Measurements from ENCODE around the gene STARD5.
A peak's percentile ranks its signal among the peaks of the same experiment; 100 is the strongest.

STARD5 gene

DNA sequence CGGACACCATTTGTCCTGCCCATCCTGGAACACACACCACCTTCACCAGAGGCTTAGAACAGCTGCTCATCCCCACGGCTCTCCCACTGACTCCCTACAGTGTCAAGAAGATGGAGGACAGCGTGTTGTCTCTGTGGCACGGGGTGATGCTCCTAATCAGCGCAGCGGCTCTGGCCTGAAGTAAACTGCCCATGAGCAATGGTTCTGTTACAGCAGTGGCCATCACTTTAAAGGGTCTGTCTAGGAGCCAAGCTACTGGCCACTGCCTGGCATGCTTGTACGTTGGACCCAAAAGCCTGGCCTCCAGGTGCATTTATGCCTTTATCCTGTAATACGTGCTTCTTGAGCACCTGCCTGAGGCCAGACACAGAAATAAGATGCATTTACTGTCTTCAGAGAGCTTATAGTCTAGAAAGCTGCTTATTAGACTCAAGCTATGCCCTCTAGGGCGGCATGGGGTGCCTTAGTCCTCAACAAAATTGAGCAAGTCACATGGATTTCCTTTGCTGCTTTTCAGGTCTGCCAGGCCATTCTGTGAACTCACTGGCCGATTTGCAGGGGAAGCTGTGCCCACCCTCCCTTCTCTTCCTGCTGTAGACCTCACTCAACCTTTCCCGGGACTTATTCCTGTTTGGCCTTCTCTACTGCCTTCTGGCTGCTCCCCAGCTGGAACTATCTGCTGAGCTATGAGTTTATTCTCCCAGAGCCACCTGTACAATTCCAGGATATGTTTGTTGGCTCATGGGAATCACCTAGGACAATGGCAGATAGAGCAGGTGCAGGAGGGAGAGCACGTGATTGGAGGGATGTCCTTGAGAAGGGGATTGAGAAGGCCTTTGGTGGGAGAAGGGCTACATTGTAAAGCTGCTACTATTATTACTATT, 51.9 kb downstream of the STARD5 start:
- DNase-seq: no peak

- no peak for DNase-seq
These were observed 53.0 kb downstream of the STARD5 start for GRCh38 chr15:81270781-81271491.

GRCh38 chr15:81270188-81270587, 53.8 kb downstream of the STARD5 start:
- DNase-seq: no peak

DNA sequence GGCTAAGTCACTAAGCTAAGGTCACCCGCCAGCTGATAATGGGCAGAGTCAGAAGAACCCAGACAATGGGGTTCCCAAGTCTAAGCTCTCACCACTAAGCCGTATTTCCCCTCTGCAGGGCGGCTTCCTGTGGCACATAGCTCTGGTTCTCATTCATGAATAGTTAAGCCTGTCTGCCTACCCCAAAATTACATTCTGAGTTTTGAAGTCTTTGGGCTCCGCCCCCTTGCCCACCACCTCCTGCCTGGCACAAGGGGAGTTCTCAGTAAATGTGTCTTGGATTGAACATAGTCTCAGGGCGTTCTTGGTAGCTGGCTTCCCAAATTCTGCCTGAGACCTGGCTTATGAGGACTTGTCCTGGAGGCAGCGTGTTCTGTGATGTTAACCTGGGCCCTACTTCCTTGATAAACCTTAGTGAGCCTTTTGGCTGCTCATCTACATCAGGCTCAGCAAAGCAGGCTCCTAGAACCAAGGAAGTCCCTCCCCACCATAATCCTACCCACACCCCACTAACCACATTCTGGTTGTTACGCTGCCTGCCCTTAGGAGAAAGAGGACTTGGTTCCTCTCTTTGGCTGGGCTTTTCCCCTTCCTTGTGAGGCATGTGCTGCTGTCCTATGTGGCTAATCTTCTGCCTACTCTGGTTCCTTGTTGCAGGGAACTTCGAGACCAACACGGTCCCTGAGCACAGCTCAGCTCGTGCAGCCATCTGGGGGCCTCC, 54.9 kb downstream of the STARD5 start:
- DNase-seq: no peak

- DNase-seq: no peak
These were observed 55.6 kb downstream of the STARD5 start for GRCh38 chr15:81268340-81268739.

GRCh38 chr15:81265944-81266775, 57.8 kb downstream of the STARD5 start:
- DNase-seq: peak; percentile 86

DNA sequence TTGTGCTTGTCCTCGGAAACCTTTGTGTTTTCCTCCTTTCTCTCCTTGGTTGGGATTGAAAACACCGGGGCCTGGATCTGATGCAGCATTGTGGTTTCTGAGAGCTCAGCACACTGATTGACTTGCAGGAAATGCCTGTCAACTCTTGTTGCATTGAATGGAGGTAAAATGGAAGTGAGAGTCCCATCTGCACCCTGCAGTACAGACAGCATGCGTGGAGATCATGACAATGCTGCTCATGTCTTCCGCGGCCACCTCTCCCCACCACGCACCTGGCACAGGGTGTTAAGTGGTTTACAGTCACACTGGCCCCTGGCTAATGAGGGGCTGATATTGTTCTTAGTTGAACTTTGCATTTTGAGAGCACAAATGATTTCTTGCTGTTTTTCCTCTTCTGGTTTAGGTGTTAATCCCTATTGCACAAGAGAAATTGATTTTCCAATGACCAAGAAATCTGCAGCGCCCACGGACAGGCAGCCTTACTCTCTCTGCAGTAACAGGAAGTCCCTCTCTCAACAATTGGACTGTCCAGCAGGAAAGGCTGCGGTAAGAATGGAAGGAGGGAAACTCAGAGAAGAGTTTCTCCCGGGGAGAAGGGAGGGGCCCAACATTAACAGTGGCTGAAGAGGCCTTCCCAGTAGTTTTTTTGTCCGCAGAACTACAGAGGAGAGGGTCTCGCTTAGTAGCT, 58.5 kb downstream of the STARD5 start:
- no peak for DNase-seq

GRCh38 chr15:81264072-81264857, 59.7 kb downstream of the STARD5 start:
- no peak for DNase-seq

GRCh38 chr15:81263477-81263876, 60.5 kb downstream of the STARD5 start:
- no peak for DNase-seq

GRCh38 chr15:81261172-81261811, 62.6 kb downstream of the STARD5 start:
- no peak for DNase-seq

- DNase-seq: no peak
These were observed 64.1 kb downstream of the STARD5 start for GRCh38 chr15:81259760-81260298.
